Central memory CD8-positive, alpha-beta T cell (primary cell): ENCODE results near the gene ZNF549.

Source experiments
- ATAC-seq: fragments of 150-1000 bp; cut with Tn5 transposase; replicated peaks from 2 replicates; pipeline ENCODE4 v1.10.0; 2022; ENCODE audit warnings: mild to moderate bottlenecking, moderate FRiP score, moderate number of reproducible peaks; ENCODE audit not compliant: poor library complexity, severe bottlenecking; ENCODE audit errors: extremely low read depth
- DNase-seq, 2 donors: peaks; one replicate each; pipeline ENCODE4 v3.0.0; 2021; ENCODE audit warnings: low spot score in 2 of 2
- H3K27ac Mint-ChIP-seq: one replicate; pipeline ENCODE4 v1.8.0; 2022; ENCODE audit warnings: low read depth, mild to moderate bottlenecking, moderate library complexity, mixed read lengths
- H3K27me3 Mint-ChIP-seq: one replicate; pipeline ENCODE4 v1.8.0; 2022; ENCODE audit warnings: mixed read lengths
- H3K36me3 Mint-ChIP-seq: one replicate; pipeline ENCODE4 v1.8.0; 2022; ENCODE audit warnings: mild to moderate bottlenecking, moderate library complexity, mixed read lengths; ENCODE audit not compliant: insufficient read depth
- H3K4me1 Mint-ChIP-seq: one replicate; pipeline ENCODE4 v1.8.0; 2022; ENCODE audit warnings: mixed read lengths
- H3K4me3 Mint-ChIP-seq: one replicate; pipeline ENCODE4 v1.8.0; 2022; ENCODE audit warnings: mild to moderate bottlenecking, moderate library complexity, mixed read lengths
- H3K9me3 Mint-ChIP-seq: one replicate; pipeline ENCODE4 v1.8.0; 2022; ENCODE audit warnings: mixed read lengths

Gene ZNF549

DNA sequence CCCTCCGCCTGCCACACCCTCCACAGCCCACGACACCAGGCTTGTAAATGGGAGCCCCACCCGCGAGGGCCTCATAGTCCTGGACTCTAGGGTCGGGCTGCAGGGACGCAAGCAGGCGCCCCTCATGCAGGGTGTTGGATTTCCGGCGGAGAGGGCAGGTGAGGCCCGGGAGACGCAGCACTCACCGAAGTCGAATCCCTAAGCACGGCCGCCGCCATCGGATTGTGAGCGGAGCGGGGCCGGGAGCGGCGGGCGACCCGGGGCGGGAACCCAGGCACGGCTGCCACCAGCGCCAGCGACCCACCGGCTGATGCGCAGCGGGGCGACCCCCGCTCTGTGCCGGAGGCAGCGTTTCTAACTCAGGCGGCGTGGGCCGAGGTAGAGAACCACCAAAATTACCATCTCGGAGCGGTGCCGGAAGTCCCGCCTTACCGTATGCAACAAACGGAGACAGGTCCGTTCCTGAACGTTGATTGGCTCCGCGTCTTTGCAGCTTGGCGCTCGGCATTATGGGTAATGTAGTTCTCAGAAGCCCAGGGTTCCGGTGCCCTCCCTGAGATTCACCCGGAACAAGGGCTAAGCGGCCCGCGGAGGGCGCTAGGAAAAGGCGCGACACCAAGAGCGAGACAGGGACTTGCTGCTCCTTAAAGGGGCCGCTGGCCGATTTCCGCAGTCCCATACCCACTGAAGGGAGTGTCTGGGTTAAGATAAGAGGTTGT lies 51.5 kb downstream of the ZNF549 start, which contains the start of gene ZNF416:
Gene ZNF416, minus strand, starts transcription at position 425 of the 719 bp plus-strand sequence. Its CDS starts 207 bp downstream, at position 218.
- DNase-seq, result peak; percentile 86 to 96
- H3K4me3 Mint-ChIP-seq, result peak within 1 kb of the TSS; percentile 80
- H3K4me1 Mint-ChIP-seq, result peaks cover 27% of the 10 kb centered on the region
- peaks cover 38% of the 10 kb centered on the region for H3K9me3 Mint-ChIP-seq
- peaks cover 18% of the 10 kb centered on the region for H3K36me3 Mint-ChIP-seq
- H3K27ac Mint-ChIP-seq, result peak within 1 kb of the TSS; percentile 59
- H3K27me3 Mint-ChIP-seq, result no peaks in the 10 kb centered on the region
- ATAC-seq, result peak; percentile 97

DNA sequence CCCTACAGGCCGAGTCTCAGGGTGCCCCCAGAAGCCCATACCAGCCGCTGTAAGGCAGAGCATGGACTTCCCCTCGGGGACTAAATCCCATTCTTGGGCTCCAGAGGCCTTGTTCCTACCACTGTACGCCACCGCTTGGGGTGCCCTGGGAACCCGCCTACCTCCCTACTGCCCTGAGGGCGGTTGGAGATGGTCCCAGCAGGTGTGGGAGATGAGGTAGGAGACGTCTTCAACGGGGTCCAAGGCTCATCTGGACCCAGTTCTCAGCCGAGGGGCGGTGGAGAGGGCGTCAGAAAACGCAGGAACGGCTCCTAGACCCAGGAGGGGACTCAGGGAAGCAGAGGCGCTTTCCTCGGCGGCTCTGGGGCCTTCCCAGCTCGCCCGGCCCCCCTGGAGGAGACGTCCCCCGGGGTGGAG lies 56.0 kb downstream of the ZNF549 start:
- H3K4me1 Mint-ChIP-seq, result peaks cover 14% of the 10 kb centered on the region
- DNase-seq (no peak), ATAC-seq (no peak)
- H3K27ac Mint-ChIP-seq, result no peak overlapping the region
- peaks cover 5% of the 10 kb centered on the region for H3K36me3 Mint-ChIP-seq
- no peaks in the 10 kb centered on the region for H3K27me3 Mint-ChIP-seq
- H3K9me3 Mint-ChIP-seq, result peaks cover 27% of the 10 kb centered on the region
- H3K4me3 Mint-ChIP-seq, result no peak overlapping the region

DNA sequence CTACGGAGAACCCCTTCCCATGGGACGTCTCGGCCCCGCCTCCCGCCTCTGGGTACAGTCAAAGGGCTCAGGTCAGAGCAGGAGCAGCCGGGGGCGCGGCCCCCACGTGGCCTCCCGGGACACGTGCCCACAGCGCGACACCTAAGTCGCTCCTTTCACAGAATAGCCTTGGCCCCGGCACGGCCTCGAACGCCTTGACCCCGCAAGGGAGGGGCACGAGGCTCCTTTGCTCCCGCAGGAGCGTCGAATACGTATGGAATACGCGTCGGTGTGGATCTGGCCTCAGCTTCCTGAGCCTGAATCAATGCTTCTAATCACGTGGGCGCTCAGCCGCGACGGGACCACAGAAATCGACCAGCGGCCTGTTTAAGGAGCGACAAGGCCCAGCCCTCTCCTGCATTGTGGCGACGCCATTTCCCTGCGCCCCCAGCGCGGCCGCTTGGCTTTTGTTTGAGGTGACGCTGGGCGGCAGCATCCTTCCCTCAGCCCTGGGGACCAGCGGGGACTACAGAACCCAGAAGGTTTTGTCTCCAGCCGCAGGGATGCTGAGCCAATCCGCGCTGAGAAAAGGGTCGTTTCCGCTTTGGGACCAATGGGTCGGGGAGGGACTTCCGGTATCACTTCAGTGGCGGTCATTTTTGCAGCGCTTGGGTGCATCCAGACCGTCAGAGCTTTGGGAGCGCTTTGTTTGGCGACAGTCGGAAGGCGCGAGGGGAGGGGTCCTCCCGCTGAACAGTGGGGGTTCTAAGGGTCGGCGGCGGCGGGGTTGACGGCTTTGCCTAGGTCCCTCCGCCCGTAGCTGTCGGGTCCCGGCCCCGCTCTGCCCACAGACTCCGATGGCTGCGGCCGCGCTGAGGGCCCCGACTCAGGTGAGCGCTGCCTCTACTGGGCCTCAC lies 56.6 kb downstream of the ZNF549 start, which contains the start of gene ZIK1:
Gene ZIK1, plus strand, starts transcription at position 625 of the 896 bp plus-strand sequence. Its CDS starts 212 bp downstream, at position 837.
- peak; percentile 76 for ATAC-seq
- Mint-ChIP-seq H3K4me1 (peaks cover 14% of the 10 kb centered on the region), H3K27ac (peak within 1 kb of the TSS; percentile 63), H3K4me3 (peak within 1 kb of the TSS; percentile 84), H3K9me3 (peaks cover 30% of the 10 kb centered on the region), H3K36me3 (peaks cover 5% of the 10 kb centered on the region), H3K27me3 (no peaks in the 10 kb centered on the region)
- peak; percentile 51 to 69 for DNase-seq

DNA sequence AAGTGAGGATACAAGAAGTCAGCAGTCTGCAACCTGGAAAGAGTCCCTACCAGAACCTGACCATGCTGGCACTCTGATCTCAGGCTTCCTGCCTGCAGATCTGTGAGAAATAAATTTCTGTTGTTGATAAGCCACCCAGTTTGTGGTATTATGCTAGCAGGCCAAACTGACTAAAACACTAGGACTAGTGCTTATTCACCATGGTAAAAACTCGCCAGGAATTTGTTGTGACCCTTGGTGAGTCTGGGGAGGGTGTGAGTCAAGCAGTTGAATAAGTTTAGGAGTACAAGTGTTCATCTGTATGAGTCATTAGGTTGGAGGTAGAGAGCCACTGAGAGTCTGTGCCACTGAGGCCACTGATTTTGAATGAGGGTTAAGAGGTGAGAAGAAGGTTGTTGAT lies 60.4 kb downstream of the ZNF549 start:
- no peak for DNase-seq

DNA sequence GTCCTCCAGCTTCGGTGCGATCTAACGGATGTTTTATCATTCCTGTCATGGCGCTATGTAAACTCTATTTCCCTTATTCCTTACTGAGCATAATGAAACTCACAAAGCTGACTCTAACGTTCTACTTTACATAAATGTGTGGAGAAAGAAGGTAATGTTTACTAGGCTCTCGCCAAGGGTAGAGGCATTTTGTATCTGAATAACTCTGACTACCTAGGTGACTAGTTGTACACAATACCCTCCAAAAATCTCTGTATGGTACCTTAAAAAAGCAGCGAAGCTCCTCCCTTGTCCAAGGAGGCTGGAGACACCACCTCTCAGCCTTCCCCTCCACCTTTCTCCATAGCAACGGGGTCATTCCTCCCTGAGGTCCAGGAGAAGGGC lies 72.2 kb downstream of the ZNF549 start:
- Mint-ChIP-seq H3K4me3 (peak overlapping the region; percentile 81), H3K9me3 (peaks cover 28% of the 10 kb centered on the region), H3K27ac (peak overlapping the region; percentile 68), H3K36me3 (peaks cover 4% of the 10 kb centered on the region), H3K27me3 (no peaks in the 10 kb centered on the region), H3K4me1 (peaks cover 22% of the 10 kb centered on the region)
- DNase-seq (no peak), ATAC-seq (no peak)

More for the DNA sequence above, 60.4 kb downstream of the ZNF549 start:
- H3K9me3 Mint-ChIP-seq, result peaks cover 40% of the 10 kb centered on the region
- H3K27me3 Mint-ChIP-seq, result no peaks in the 10 kb centered on the region
- ATAC-seq, result no peak
- peaks cover 7% of the 10 kb centered on the region for H3K36me3 Mint-ChIP-seq
- H3K4me3 Mint-ChIP-seq, result no peak overlapping the region
- H3K4me1 Mint-ChIP-seq, result peaks cover 13% of the 10 kb centered on the region
- H3K27ac Mint-ChIP-seq, result no peak overlapping the region

DNA sequence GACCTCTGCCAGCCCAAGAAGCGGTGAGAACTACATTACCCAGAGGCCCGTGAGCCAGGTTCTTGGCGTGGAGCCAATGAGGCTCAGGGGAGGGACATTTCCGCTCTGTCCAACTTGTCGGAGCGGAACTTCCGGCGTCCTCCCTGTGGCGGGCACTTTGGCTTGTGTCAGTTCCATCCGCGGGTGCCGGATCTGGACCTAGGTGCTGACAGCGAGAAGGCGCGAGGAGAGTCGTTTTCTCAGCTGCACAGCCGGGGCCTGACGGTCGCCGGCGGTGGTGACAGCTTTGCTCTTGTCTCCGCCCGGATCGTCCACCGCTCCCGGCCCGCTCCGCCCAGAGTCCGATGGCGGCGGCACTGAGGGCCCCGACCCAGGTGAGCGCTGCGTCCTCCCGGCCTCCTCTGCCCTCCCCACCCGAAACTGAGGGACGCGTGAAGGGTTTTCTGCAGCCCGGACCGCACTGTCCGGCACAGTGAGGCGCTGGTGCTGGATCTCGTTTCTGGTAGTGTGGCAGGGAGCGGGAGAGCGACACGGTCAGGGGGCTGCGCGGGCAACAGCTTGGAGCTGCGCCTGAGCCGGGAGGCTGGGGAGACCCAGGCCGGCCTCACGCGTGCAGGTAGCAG lies 72.7 kb downstream of the ZNF549 start, which contains the start of gene ZNF530:
Gene ZNF530, plus strand, starts transcription at position 125 of the 623 bp plus-strand sequence. CDS start 4,461 bp downstream, outside the sequence.
- H3K27me3 Mint-ChIP-seq, result no peaks in the 10 kb centered on the region
- peaks cover 22% of the 10 kb centered on the region for H3K4me1 Mint-ChIP-seq
- peak within 1 kb of the TSS; percentile 81 for H3K4me3 Mint-ChIP-seq
- H3K9me3 Mint-ChIP-seq, result peaks cover 33% of the 10 kb centered on the region
- H3K36me3 Mint-ChIP-seq, result peaks cover 4% of the 10 kb centered on the region
- DNase-seq (peak; percentile 66 to 67), ATAC-seq (peak; percentile 91)
- peak within 1 kb of the TSS; percentile 68 for H3K27ac Mint-ChIP-seq

DNA sequence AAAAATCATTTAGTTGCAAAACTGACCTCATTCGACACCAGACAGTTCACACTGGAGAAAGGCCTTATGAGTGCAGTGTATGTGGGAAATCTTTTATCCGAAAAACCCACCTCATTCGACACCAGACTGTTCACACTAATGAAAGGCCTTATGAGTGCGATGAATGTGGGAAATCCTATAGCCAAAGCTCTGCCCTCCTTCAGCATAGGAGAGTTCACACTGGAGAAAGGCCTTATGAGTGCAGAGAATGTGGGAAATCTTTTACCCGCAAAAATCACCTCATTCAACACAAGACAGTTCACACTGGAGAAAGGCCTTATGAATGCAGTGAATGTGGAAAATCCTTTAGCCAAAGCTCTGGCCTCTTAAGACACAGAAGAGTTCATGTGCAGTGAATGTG lies 79.8 kb downstream of the ZNF549 start:
- Mint-ChIP-seq H3K27ac (no peak overlapping the region), H3K27me3 (no peaks in the 10 kb centered on the region), H3K9me3 (peaks cover 31% of the 10 kb centered on the region), H3K36me3 (peaks cover 13% of the 10 kb centered on the region), H3K4me1 (no peaks in the 10 kb centered on the region), H3K4me3 (no peak overlapping the region)
- no peak for DNase-seq
- no peak for ATAC-seq
